ENCODE measurements around the gene SMIM20.
A peak's percentile ranks its signal among the peaks of the same experiment; 100 is the strongest.

The SMIM20 gene

DNA sequence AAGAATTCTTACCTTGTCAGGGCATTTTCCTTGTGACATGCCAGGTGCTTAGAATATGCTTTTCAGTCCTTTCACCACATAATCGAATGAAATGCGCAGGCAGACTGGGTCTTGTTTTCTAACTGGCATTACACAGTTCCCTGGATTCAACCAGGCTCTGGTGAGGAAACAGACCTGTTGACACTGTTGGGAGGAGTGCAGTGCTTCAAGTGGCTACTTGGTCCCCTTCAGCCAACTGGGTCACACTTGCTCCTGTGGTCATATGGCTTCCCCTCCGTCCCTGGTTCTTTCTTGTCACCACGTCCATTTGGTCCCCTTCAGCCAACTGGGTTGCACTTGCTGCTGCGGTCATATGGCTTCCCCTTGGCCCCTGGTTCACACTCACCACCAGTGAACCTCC is 9.7 kb downstream of the SMIM20 start:
- ChIA-PET POLR2A (no interaction called here), CTCF (no interaction called here)
- TF ChIP-seq, protein P1, sequence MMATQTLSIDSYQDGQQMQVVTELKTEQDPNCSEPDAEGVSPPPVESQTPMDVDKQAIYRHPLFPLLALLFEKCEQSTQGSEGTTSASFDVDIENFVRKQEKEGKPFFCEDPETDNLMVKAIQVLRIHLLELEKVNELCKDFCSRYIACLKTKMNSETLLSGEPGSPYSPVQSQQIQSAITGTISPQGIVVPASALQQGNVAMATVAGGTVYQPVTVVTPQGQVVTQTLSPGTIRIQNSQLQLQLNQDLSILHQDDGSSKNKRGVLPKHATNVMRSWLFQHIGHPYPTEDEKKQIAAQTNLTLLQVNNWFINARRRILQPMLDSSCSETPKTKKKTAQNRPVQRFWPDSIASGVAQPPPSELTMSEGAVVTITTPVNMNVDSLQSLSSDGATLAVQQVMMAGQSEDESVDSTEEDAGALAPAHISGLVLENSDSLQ (IDR thresholded peaks at IDR 0.05) = no peak
- TF ChIP-seq TARDBP (IDR thresholded peaks at IDR 0.05) = no peak
- no peak for DNase-seq (ENCODE audit: extremely low spot score)

DNA sequence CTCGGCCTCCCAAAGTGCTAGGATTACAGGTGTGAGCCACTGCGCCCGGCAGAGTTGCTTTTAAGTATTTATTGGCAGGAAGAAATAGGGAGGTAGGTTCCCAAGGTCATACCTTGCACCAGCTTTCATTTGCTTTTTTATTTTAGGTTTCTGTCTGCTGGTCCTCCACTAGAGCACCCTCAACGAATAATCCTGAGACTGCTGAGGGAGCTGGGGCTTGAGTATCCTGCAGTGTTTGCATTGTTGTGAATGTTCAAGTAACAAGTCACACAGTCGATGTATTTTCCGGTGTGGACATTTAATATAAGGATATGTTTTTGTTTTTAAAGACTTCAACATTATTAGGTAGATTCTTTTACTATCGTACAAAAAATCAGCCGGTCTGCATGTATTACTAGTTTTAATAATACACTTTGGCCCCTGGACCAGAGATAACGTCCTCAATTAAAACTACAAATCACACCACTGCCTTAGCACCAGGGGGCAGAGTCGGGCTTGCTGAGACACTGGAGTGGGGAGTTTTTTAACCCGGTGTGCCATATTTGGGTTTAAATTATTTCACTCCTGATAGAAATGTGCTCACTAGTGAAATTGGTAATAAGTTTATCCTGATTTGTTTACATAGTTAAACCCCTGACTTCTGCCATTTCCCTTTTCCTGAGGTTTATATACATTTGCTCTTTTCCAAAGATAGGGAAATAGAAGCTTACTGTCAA is 11.6 kb downstream of the SMIM20 start:
- ChIA-PET POLR2A (no interaction called here), CTCF (interaction anchor here (0.8 kb wide), 1 partner anchor 62 kb away, joined by 3 read pairs; no protein-coding TSS in a partner anchor)
- TF ChIP-seq TARDBP (IDR thresholded peaks at IDR 0.05) (no peak), NFRKB (IDR thresholded peaks at IDR 0.05) (no peak), ARNT (IDR thresholded peaks at IDR 0.05) (no peak), L3MBTL2 (conservative IDR thresholded peaks at IDR 0.05) (no peak), FOXK2 (IDR thresholded peaks at IDR 0.05) (no peak), FOXM1 (IDR thresholded peaks at IDR 0.05; ENCODE audit: borderline replicate concordance) (no peak), LEF1 (IDR thresholded peaks at IDR 0.05; ENCODE audit: borderline replicate concordance) (no peak), SP1 (IDR thresholded peaks at IDR 0.05) (no peak), SUZ12 (IDR thresholded peaks at IDR 0.05) (no peak), CTBP1 (IDR thresholded peaks at IDR 0.05; ENCODE audit: borderline replicate concordance) (no peak), FOXA1 (IDR thresholded peaks at IDR 0.05) (no peak), HDGF (IDR thresholded peaks at IDR 0.05; ENCODE audit: borderline replicate concordance) (no peak)
- TF ChIP-seq, protein P1 (IDR thresholded peaks at IDR 0.05) = no peak
- peak; percentile 49 for DNase-seq (ENCODE audit: extremely low spot score)

DNA sequence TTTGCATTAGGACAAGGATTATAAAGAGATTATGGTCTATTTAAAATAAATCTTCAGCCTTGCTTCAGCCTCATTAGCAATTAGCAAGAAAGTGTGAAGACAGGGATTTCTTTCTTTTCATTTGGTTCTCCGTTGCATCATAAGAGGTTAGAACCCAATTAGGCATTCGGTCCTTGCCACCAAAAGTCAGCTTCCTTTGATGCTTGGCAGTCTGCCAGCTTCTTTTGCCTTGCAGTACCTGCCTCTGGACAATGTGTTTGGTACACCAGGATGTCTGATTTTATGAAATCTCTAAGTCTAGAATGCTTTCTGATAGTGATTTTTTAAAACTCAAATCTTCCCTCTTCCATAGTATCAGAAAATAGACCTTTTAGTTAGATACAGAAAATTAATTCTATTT is 12.4 kb downstream of the SMIM20 start:
- ChIA-PET POLR2A (no interaction called here), CTCF (no interaction called here)
- TF ChIP-seq ARNT (IDR thresholded peaks at IDR 0.05) (no peak), L3MBTL2 (conservative IDR thresholded peaks at IDR 0.05) (no peak), TARDBP (IDR thresholded peaks at IDR 0.05) (no peak), LEF1 (IDR thresholded peaks at IDR 0.05; ENCODE audit: borderline replicate concordance) (no peak), NFRKB (IDR thresholded peaks at IDR 0.05) (no peak), CTBP1 (IDR thresholded peaks at IDR 0.05; ENCODE audit: borderline replicate concordance) (no peak), FOXM1 (IDR thresholded peaks at IDR 0.05; ENCODE audit: borderline replicate concordance) (no peak), SUZ12 (IDR thresholded peaks at IDR 0.05) (no peak), ZNF384 (IDR thresholded peaks at IDR 0.05) (no peak), BHLHE40 (IDR thresholded peaks at IDR 0.05; ENCODE audit: borderline replicate concordance) (no peak), ELF4 (IDR thresholded peaks at IDR 0.05) (no peak), FOXK2 (IDR thresholded peaks at IDR 0.05) (no peak), FOXA1 (IDR thresholded peaks at IDR 0.05) (no peak), SP1 (IDR thresholded peaks at IDR 0.05) (no peak), HDGF (IDR thresholded peaks at IDR 0.05; ENCODE audit: borderline replicate concordance) (no peak)
- TF ChIP-seq, protein P1 (IDR thresholded peaks at IDR 0.05) = no peak
- DNase-seq (ENCODE audit: extremely low spot score) = no peak

DNA sequence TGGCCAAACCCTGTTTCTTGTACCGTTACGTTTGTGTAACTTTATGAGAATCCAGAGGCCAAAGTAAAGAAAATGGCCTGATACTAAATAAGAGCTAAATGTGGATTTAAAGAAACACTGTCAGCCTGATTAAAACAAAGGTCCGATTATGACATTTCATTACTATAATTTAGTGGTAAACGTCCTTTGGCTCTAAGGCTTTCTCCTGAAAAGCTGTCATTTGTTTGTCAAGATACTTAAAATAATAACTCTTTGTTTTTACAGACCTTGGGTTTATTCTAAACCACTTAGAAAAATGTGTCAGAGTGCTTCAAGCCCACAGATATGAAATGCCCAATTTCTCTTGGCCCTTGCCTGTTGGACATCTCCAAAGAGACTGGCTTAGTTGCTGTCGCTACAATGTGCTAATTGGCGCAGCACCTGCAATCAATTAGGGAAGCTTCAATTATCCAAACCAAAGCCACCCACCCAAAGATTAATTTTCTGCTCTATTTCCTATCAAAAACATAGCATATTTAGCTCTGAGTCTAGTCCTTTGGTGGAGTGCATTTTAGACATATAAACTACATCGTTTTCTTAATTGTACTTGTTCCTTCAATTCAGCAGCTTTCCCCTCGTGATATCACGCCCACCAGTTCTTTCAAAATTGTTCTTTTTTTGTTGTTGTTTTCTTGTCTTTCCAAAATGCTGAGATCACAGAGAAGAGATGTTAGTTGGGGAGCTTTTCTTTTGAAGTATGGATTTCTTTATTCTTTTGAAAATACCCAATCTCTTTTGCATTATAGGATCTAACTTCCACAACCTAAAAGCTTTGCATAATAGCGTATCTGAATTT is 13.6 kb downstream of the SMIM20 start:
- DNase-seq (ENCODE audit: extremely low spot score) = no peak
- TF ChIP-seq ZNF384 (IDR thresholded peaks at IDR 0.05) (no peak), SP1 (IDR thresholded peaks at IDR 0.05) (no peak), FOXA1 (IDR thresholded peaks at IDR 0.05) (no peak), FOXK2 (IDR thresholded peaks at IDR 0.05) (no peak), NFRKB (IDR thresholded peaks at IDR 0.05) (no peak)
- CTCF ChIA-PET = interaction anchor here (1.2 kb wide), 1 partner anchor 60 kb away, joined by 4 read pairs; no protein-coding TSS in a partner anchor
- POLR2A ChIA-PET = interaction anchor here (2.7 kb wide), 1 partner anchor 14 kb away, joined by 7 read pairs; the partner anchor contains the start of gene SMIM20

DNA sequence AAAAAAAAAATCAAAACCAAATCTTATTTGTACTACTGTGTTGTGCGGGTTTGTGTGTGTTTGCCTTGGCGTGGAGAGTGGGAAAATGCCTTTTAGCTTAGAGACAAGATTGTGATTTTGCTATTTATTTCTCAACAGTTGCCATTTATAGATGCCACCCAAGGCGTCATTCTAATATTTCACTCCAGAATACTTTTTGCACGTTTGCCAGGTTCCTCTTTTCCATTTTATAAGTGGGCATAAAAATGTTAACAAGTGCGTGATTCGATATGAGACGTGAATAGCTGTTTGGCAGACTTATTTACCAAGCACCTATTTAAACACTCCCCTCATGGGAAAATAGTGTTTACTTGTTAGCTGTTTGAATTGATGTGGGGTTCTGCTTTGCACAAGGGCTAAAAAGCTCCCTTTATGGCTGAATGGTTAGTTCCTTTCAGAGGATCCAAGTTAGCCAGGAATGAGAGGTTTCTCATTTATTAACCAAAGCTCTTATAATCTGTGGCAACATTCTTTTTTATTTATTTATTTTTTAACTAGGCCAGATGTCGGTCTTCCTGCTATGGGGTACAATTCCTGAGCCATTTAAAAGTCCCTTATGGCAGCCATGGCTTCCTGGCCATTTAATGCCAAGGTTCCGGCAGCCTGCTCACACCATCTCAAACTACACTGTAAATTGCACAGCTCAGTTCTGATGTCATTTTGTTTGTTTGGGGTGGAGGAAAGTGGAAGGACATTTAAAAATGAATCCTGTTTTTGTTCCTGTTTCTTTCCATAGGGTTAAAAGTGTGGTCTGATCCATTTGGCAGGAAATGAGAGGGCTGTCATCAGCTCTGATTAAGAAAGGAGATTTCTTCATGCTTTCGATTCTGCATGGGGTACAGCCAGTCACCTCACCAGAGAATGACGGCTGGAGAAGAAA is 14.6 kb downstream of the SMIM20 start:
- DNase-seq (ENCODE audit: extremely low spot score) = no peak
- TF ChIP-seq ZNF384 (IDR thresholded peaks at IDR 0.05) (no peak), HDGF (IDR thresholded peaks at IDR 0.05; ENCODE audit: borderline replicate concordance) (no peak), LEF1 (IDR thresholded peaks at IDR 0.05; ENCODE audit: borderline replicate concordance) (no peak), BHLHE40 (IDR thresholded peaks at IDR 0.05; ENCODE audit: borderline replicate concordance) (no peak), ARNT (IDR thresholded peaks at IDR 0.05) (no peak), L3MBTL2 (conservative IDR thresholded peaks at IDR 0.05) (no peak), SP1 (IDR thresholded peaks at IDR 0.05) (no peak), TARDBP (IDR thresholded peaks at IDR 0.05) (no peak), NFRKB (IDR thresholded peaks at IDR 0.05) (no peak), FOXA1 (IDR thresholded peaks at IDR 0.05) (no peak), SUZ12 (IDR thresholded peaks at IDR 0.05) (no peak), CTBP1 (IDR thresholded peaks at IDR 0.05; ENCODE audit: borderline replicate concordance) (no peak)
- TF ChIP-seq, protein P1 (IDR thresholded peaks at IDR 0.05) = no peak
- ChIA-PET CTCF (interaction anchor here (0.6 to 1.2 kb wide), 2 partner anchors 59 to 184 kb away, joined by 3 to 4 read pairs; no protein-coding TSS in a partner anchor), POLR2A (interaction anchor here (2.7 kb wide), 1 partner anchor 15 kb away, joined by 7 read pairs; the partner anchor contains the start of gene SMIM20)
